HepG2 (cell line): ENCODE data around the gene KRTDAP. TPM values are rescaled to one million over a fixed set of nuclear protein-coding genes. Genes with fewer than 3 reads are reported as not detected.
A peak's percentile ranks its signal among the peaks of the same experiment; 100 is the strongest.

ENCODE experiments used
- BORCS8-MEF2B ChIP-seq: sonication (generic); formaldehyde crosslinking; IDR thresholded peaks from 2 replicates; pipeline ENCODE4 v1.8.0; 2022; ENCODE audit warnings: mild to moderate bottlenecking, missing genetic modification reagents
- CBX1 ChIP-seq: IDR thresholded peaks from one replicate; pipeline ENCODE4 v1.6.1; 2016; ENCODE audit warnings: antibody characterized with exemption, low read depth
- ETS1 ChIP-seq: sonication (generic); formaldehyde crosslinking; IDR thresholded peaks from 2 replicates; pipeline ENCODE4 v1.4.0; 2020; ENCODE audit warnings: missing genetic modification reagents
- FOXA3 ChIP-seq: IDR thresholded peaks from 2 replicates; pipeline ENCODE4 v1.6.1; 2016; ENCODE audit warnings: missing genetic modification reagents, missing compliant biosample characterization
- GATAD1 ChIP-seq: IDR thresholded peaks from 2 replicates; pipeline ENCODE4 v1.6.1; 2016; ENCODE audit warnings: missing genetic modification reagents, missing compliant biosample characterization
- GFI1 ChIP-seq: sonication (generic); formaldehyde crosslinking; IDR thresholded peaks from 2 replicates; pipeline ENCODE4 v1.5.0; 2020; ENCODE audit warnings: missing genetic modification reagents, mild to moderate bottlenecking, borderline replicate concordance
- HMG20A ChIP-seq: IDR thresholded peaks from 2 replicates; pipeline ENCODE4 v1.6.1; 2016; ENCODE audit warnings: borderline replicate concordance
- IRF1 ChIP-seq: sonication (generic); formaldehyde crosslinking; IDR thresholded peaks from 2 replicates; pipeline ENCODE4 v1.4.0; 2020; ENCODE audit warnings: low read depth, mild to moderate bottlenecking, missing genetic modification reagents
- JUN ChIP-seq: sonication (generic); formaldehyde crosslinking; IDR thresholded peaks from 2 replicates; pipeline ENCODE4 v1.4.0; 2020; ENCODE audit warnings: mild to moderate bottlenecking, missing genetic modification reagents
- KDM3A ChIP-seq: IDR thresholded peaks from 2 replicates; pipeline ENCODE4 v1.6.1; 2018; ENCODE audit warnings: low read depth, missing compliant biosample characterization
- MEIS1 ChIP-seq: sonication (generic); formaldehyde crosslinking; IDR thresholded peaks from 2 replicates; pipeline ENCODE4 v1.9.0; 2021; ENCODE audit warnings: mild to moderate bottlenecking, missing genetic modification reagents, moderate library complexity, borderline replicate concordance
- NFE2L1 ChIP-seq: sonication (generic); formaldehyde crosslinking; IDR thresholded peaks from 2 replicates; pipeline ENCODE4 v1.4.0; 2020; ENCODE audit warnings: missing genetic modification reagents, mild to moderate bottlenecking, borderline replicate concordance
- PPARG ChIP-seq: conservative IDR thresholded peaks from 2 replicates; pipeline ENCODE4 v1.6.1; 2016; ENCODE audit warnings: missing biosample characterization, missing genetic modification reagents
- RFXANK ChIP-seq: IDR thresholded peaks from 2 replicates; pipeline ENCODE4 v1.6.1; 2016
- SCMH1 ChIP-seq: sonication (generic); formaldehyde crosslinking; IDR thresholded peaks from 2 replicates; pipeline ENCODE4 v1.9.0; 2021; ENCODE audit warnings: missing genetic modification reagents, mild to moderate bottlenecking, borderline replicate concordance
- ZBTB10 ChIP-seq: sonication (generic); formaldehyde crosslinking; IDR thresholded peaks from 2 replicates; pipeline ENCODE4 v1.4.0; 2020; ENCODE audit warnings: missing genetic modification reagents, borderline replicate concordance
- ZFP36L2 ChIP-seq: sonication (generic); formaldehyde crosslinking; IDR thresholded peaks from 2 replicates; pipeline ENCODE4 v1.4.0; 2020; ENCODE audit warnings: missing genetic modification reagents
- ZFX ChIP-seq: sonication (generic); formaldehyde crosslinking; IDR thresholded peaks from 2 replicates; pipeline ENCODE4 v1.4.0; 2020; ENCODE audit warnings: mild to moderate bottlenecking, low read depth, missing genetic modification reagents, moderate library complexity
- ZNF619 ChIP-seq: sonication (generic); formaldehyde crosslinking; IDR thresholded peaks from 2 replicates; pipeline ENCODE4 v1.4.0; 2020; ENCODE audit warnings: mild to moderate bottlenecking, missing genetic modification reagents
- ZNF7 ChIP-seq: IDR thresholded peaks from 2 replicates; pipeline ENCODE4 v1.6.1; 2016; ENCODE audit warnings: missing biosample characterization, missing genetic modification reagents
- ZNF772 ChIP-seq: sonication (generic); formaldehyde crosslinking; IDR thresholded peaks from 2 replicates; pipeline ENCODE4 v1.5.0; 2020; ENCODE audit warnings: mild to moderate bottlenecking, missing genetic modification reagents
- ZNF839 ChIP-seq: sonication (generic); formaldehyde crosslinking; IDR thresholded peaks from 2 replicates; pipeline ENCODE4 v1.4.0; 2020; ENCODE audit warnings: missing genetic modification reagents, mild to moderate bottlenecking, borderline replicate concordance
- polyA plus RNA-seq, 8 experiments: library from polyadenylated mRNA; depleted of rRNA in 3 of 8; stranded (reverse) in 7 of 8; unstranded in 1 of 8; fragments of >200 nt; fragmentation: Illumina TruSeq in 4 of 8; extraction: Trizol in 4 of 8; gene quantifications; 2 replicates each; pipeline versions ENCODE4 v1.2.1 to v1.2.3, GENCODE V29; 2011 to 2016; ENCODE audit warnings: low read depth in 4 of 8, missing spikeins in 1 of 8, mixed read lengths in 1 of 8; ENCODE audit not compliant: insufficient read depth in 1 of 8
- total RNA-seq, 5 experiments: library from RNA; depleted of rRNA; stranded (reverse); fragments of >200 nt; fragmentation: Illumina TruSeq; extraction: Trizol; gene quantifications; 2 replicates each; pipeline ENCODE4 v1.2.3, GENCODE V29; 2016; ENCODE audit warnings: low read depth in 1 of 5
- TF ChIP-seq, protein P1 (sequence below): sonication (generic); formaldehyde crosslinking; conservative IDR thresholded peaks from 2 replicates; pipeline ENCODE4 v1.8.1; 2023; ENCODE audit warnings: missing genetic modification reagents
- TF ChIP-seq, protein P2 (sequence below): sonication (generic); formaldehyde crosslinking; IDR thresholded peaks from 2 replicates; pipeline ENCODE4 v1.4.0; 2020; ENCODE audit warnings: mild to moderate bottlenecking, missing genetic modification reagents

Gene KRTDAP
- total and polyA plus RNA-seq, 2 of the 13 experiments (the other 11 are each of a cell fraction or from before 2014, with no cell fraction given), result 0.86 to 1.5 TPM

DNA sequence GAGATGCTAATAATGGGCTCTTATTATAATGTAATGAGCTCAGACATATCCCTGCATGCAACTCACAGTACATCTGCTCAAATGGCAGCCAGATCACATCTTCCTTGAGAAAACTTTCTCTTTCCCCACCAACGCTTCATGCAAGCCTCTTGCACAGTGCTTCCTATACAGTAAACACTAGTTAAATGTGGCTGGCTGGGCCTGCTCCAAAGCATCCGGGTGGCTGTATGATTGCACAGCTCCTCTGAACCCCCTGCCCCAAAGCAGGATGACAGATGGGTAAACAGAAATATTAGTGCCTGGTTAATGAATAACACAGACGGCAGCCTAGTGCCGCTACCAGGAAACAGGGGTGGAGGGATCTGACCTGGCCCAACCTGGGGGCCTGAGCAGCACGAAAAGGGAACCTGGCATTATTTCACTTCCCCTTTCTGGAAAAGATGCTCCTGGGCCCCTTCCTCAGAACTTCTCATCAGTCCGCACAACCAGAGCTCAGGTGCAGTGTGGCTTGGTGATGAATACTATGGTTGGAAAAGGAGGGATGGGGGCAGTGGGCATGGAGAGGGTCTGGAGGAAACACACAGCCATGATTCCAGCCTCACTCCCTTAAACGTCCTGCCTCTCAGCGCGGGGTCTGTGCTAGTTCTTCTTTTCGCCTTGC is 31.4 kb downstream of the KRTDAP start (continued):
- TF ChIP-seq MEIS1 (peak; percentile 83), ZNF7 (CRISPR knock-in tag) (no peak), ZNF772 (CRISPR knock-in tag) (no peak), NFE2L1 (CRISPR knock-in tag) (no peak), ETS1 (CRISPR knock-in tag) (no peak), ZNF619 (0 out of 2 replicates have a peak, but pooled peaks have one; percentile 51), KDM3A (CRISPR knock-in tag) (peak; percentile 52; the same call in 1 of the 2 replicates), ZFP36L2 (CRISPR knock-in tag) (no peak), ZFX (CRISPR knock-in tag) (peak; percentile 73; the same call in 1 of the 2 replicates), ZNF839 (CRISPR knock-in tag) (no peak), RFXANK (CRISPR knock-in tag) (no peak), IRF1 (no peak), CBX1 (no peak), GATAD1 (CRISPR knock-in tag) (no peak), HMG20A (CRISPR knock-in tag) (peak; percentile 82; the same call in 1 of the 2 replicates), SCMH1 (CRISPR knock-in tag) (no peak), GFI1 (peak; percentile 64; the same call in 1 of the 2 replicates), ZBTB10 (CRISPR knock-in tag) (peak; percentile 54; the same call in 1 of the 2 replicates), JUN (no peak), FOXA3 (CRISPR knock-in tag) (peak; percentile 90), PPARG (CRISPR knock-in tag) (peak; percentile 95), BORCS8-MEF2B (CRISPR knock-in tag) (peak; percentile 59; the same call in 1 of the 2 replicates)
- TF ChIP-seq, protein P1, sequence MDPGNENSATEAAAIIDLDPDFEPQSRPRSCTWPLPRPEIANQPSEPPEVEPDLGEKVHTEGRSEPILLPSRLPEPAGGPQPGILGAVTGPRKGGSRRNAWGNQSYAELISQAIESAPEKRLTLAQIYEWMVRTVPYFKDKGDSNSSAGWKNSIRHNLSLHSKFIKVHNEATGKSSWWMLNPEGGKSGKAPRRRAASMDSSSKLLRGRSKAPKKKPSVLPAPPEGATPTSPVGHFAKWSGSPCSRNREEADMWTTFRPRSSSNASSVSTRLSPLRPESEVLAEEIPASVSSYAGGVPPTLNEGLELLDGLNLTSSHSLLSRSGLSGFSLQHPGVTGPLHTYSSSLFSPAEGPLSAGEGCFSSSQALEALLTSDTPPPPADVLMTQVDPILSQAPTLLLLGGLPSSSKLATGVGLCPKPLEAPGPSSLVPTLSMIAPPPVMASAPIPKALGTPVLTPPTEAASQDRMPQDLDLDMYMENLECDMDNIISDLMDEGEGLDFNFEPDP (CRISPR knock-in tag), result no peak
- TF ChIP-seq, protein P2, sequence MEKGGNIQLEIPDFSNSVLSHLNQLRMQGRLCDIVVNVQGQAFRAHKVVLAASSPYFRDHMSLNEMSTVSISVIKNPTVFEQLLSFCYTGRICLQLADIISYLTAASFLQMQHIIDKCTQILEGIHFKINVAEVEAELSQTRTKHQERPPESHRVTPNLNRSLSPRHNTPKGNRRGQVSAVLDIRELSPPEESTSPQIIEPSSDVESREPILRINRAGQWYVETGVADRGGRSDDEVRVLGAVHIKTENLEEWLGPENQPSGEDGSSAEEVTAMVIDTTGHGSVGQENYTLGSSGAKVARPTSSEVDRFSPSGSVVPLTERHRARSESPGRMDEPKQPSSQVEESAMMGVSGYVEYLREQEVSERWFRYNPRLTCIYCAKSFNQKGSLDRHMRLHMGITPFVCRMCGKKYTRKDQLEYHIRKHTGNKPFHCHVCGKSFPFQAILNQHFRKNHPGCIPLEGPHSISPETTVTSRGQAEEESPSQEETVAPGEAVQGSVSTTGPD (CRISPR knock-in tag), result no peak
